Esophagus (tissue), 2 donors: Measurements from ENCODE around the gene MRPL50. TPM values are rescaled to one million over a fixed set of nuclear protein-coding genes. Genes with fewer than 3 reads are reported as not detected.

ENCODE experiments used
- H3K27ac ChIP-seq, 2 donors: one replicate each; pipeline ENCODE4 v1.5.1; 2013; ENCODE audit warnings: low read depth in 2 of 2, mild to moderate bottlenecking in 2 of 2, inconsistent platforms in 1 of 2, low read length in 1 of 2, moderate library complexity in 1 of 2
- H3K27me3 ChIP-seq, 2 donors: one replicate each; pipeline ENCODE4 v1.6.1; 2013; ENCODE audit warnings: low read length in 2 of 2, control low read depth in 1 of 2, mild to moderate bottlenecking in 1 of 2; ENCODE audit not compliant: insufficient read depth in 2 of 2, control insufficient read depth in 1 of 2
- H3K36me3 ChIP-seq, 2 donors: one replicate each; pipeline ENCODE4 v1.6.1; 2013; ENCODE audit warnings: low read length in 1 of 2; ENCODE audit not compliant: control insufficient read depth in 2 of 2, insufficient read depth in 2 of 2
- H3K4me1 ChIP-seq, 2 donors: one replicate each; pipeline ENCODE4 v1.6.1; 2013; ENCODE audit warnings: low read length in 1 of 2; ENCODE audit not compliant: control insufficient read depth in 2 of 2, insufficient read depth in 2 of 2
- H3K4me3 ChIP-seq, 2 donors: one replicate each; pipeline ENCODE4 v1.5.1; 2013; ENCODE audit warnings: low read length in 2 of 2, mild to moderate bottlenecking in 2 of 2, low read depth in 1 of 2, moderate library complexity in 1 of 2
- H3K9me3 ChIP-seq, 2 donors: one replicate each; pipeline ENCODE4 v1.6.1; 2013; ENCODE audit warnings: mild to moderate bottlenecking in 2 of 2, low read depth in 1 of 2, low read length in 1 of 2, moderate library complexity in 1 of 2; ENCODE audit not compliant: control insufficient read depth in 2 of 2, insufficient read depth in 1 of 2
- whole genome bisulfite sequencing, 2 donors: extraction: QIAGEN DNeasy Blood & Tissue Kit; methylation state at CpG; one replicate each; pipeline ENCODE4 v1.1.7; 2013; 5-methylcytosine and 5-hydroxymethylcytosine counted together
- polyA plus RNA-seq, 2 donors: library from polyadenylated mRNA; stranded (reverse); fragments of 200-250 nt; gene quantifications; one replicate each; pipeline ENCODE4 v1.2.3, GENCODE V29; 2013
- donor health status: healthy with polysubstance abuse.
- donor health status: Bipolar disorder and iron deficiency.

Gene MRPL50
- polyA plus RNA-seq, 2 donors: 5.0 to 6.6 TPM

GRCh38 chr9:101383361-101383760, 15.1 kb downstream of the MRPL50 start:
- 84 to 87% methylated on average over 2 of the region's 2 CpGs for WGBS, 2 donors
- H3K4me1 ChIP-seq: no peaks in the 10 kb centered on the region
- H3K36me3 ChIP-seq: no peaks in the 10 kb centered on the region
- no peak overlapping the region for H3K4me3 ChIP-seq
- H3K27ac ChIP-seq: no peak overlapping the region
- no peaks in the 10 kb centered on the region for H3K9me3 ChIP-seq
- H3K27me3 ChIP-seq: no peaks in the 10 kb centered on the region

GRCh38 chr9:101381833-101382342, 16.5 kb downstream of the MRPL50 start:
- no peaks in the 10 kb centered on the region for H3K27me3 ChIP-seq
- no peaks in the 10 kb centered on the region for H3K36me3 ChIP-seq
- no peak overlapping the region for H3K4me3 ChIP-seq
- no peaks in the 10 kb centered on the region for H3K4me1 ChIP-seq
- no peak overlapping the region for H3K27ac ChIP-seq
- no peaks in the 10 kb centered on the region for H3K9me3 ChIP-seq
- 87 to 89% methylated on average over 2 of the region's 2 CpGs for WGBS, 2 donors

DNA sequence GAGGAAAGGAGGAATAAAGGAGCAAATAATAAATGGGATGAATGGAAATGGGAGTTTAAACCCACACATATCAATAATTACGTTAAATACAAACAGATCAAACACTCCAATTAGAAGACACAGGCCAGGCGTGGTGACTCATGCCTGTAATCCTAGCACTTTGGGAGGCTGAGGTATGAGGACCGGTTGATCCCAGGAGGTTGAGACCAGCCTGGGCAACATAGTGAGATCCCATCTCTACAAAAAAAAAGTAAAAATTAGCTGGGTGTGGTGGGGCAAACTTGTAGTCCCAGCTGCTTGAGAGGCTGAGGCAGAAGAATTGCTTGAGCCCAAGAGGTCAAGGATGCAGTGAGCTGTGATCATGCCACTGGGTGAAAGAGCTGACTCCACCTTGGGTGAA, 17.3 kb downstream of the MRPL50 start:
- no peaks in the 10 kb centered on the region for H3K9me3 ChIP-seq
- H3K27ac ChIP-seq: no peak overlapping the region
- no peak overlapping the region for H3K4me3 ChIP-seq
- no peaks in the 10 kb centered on the region for H3K27me3 ChIP-seq
- 93 to 96% methylated on average over 3 of the region's 3 CpGs for WGBS, 2 donors
- H3K36me3 ChIP-seq: no peaks in the 10 kb centered on the region
- no peaks in the 10 kb centered on the region for H3K4me1 ChIP-seq

DNA sequence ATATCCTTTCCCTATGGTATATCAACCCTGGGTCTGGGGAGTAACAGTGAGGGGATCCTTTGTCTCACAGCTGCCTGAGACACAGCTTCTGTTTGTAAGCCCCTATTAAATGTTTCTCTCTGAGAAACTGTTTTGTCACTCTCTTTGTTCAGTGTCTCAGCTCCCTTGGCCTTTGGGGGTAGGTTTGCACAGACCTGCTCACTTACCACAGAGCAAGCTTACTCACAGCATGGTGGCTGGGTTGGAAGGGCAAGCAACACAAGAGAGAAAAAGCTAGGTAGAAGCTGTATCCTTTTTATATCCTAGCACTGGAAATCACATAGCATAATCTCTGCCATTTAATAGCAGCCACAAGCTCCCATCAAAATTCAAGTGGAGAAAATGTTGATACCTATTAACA, 18.1 kb downstream of the MRPL50 start:
- Histone ChIP-seq H3K36me3 (no peaks in the 10 kb centered on the region), H3K4me1 (no peaks in the 10 kb centered on the region), H3K27ac (no peak overlapping the region), H3K27me3 (no peaks in the 10 kb centered on the region), H3K9me3 (no peaks in the 10 kb centered on the region), H3K4me3 (no peak overlapping the region)

- no peaks in the 10 kb centered on the region for H3K27me3 ChIP-seq
Measured at GRCh38 chr9:101376111-101376848, 22.1 kb downstream of the MRPL50 start.

DNA sequence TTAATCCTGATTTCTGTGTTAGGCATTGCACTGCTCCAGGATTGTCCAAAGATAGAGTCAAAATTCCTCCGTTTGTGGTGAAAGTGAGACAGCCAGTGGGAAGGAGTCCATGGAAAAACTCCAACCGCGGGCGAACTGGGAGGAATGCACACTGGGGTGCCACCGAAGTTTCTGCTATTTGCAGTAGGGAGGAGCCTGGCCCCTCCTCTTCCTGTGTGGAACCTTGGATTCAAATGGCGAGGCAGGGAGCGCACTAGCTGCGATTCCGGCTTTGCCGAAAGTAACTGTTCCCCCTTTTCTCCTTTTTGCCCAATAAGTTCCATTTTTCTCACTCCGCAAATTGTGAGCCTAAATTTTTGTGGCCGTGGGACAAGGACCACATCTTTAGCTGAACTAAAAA, 22.9 kb downstream of the MRPL50 start:
- Histone ChIP-seq H3K36me3 (no peaks in the 10 kb centered on the region), H3K4me3 (no peak overlapping the region), H3K9me3 (no peaks in the 10 kb centered on the region), H3K27ac (no peak overlapping the region), H3K4me1 (no peaks in the 10 kb centered on the region), H3K27me3 (no peaks in the 10 kb centered on the region)
- 94% methylated on average over 12 of the region's 12 CpGs for WGBS, 2 donors

More at GRCh38 chr9:101376111-101376848, 22.1 kb downstream of the MRPL50 start:
- H3K9me3 ChIP-seq: no peaks in the 10 kb centered on the region
- no peak overlapping the region for H3K4me3 ChIP-seq
- H3K4me1 ChIP-seq: no peaks in the 10 kb centered on the region
- 48 to 65% methylated on average over 6 of the region's 6 CpGs for WGBS, 2 donors
- no peaks in the 10 kb centered on the region for H3K36me3 ChIP-seq
- no peak overlapping the region for H3K27ac ChIP-seq

DNA sequence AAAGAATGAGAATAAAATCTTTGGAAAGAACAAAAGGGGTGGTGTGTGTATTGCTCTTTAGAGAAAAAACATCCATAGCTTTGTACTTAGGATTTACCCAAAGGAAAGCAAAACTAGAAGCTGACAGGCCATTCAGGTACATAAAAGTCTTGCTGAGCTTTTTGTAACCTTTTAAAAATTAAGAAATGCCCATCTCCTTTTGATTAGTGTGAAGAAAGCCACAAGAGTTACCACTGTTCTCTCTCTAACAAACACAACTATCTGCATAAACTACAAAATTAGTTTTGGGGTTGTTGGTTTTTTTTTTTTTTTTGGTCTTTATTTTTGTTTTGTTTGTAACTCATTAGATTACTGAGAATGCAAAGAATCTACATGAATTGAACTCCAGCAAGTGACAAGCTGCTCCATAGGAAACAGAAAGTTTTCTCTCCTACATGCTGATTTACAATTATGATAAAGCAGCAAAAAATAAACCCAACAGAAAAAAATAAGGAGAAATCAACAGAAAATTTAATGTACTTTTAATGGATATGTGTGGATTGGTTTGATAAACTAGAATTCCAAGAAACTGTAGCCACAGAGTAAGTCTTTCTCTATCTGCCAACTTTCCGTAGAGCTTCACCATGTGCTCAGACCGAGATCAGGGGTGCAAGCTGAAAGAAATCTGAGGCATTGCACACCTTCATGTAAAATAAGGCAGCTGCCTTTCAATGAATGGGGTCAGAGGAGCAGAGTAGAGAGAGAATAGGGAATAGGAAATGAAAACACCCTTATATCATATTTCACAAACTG, 25.9 kb downstream of the MRPL50 start:
- Histone ChIP-seq H3K4me1 (no peaks in the 10 kb centered on the region), H3K27me3 (no peaks in the 10 kb centered on the region)
- WGBS, 2 donors: 62 to 76% methylated on average over 2 of the region's 2 CpGs

DNA sequence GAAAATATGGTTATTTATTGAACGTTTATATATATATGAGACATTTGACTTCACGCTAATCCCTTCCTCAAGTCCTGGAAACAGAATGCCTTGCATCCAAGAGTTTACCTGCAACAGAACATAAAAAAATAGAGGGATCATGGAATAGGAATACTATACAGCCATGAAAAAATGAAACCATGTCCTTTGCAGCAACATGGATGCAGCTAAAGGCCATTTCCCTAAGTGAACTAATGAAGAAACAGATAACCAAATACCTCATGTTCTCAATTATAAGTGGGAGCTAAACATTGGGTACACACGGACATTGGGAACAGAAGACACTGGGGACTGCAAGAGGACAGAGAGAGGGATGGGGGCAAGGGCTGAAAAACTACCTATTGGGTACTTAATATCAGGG, 26.6 kb downstream of the MRPL50 start:
- H3K27ac ChIP-seq: no peak overlapping the region
- no peaks in the 10 kb centered on the region for H3K4me1 ChIP-seq
- H3K9me3 ChIP-seq: no peaks in the 10 kb centered on the region
- no peaks in the 10 kb centered on the region for H3K27me3 ChIP-seq
- H3K36me3 ChIP-seq: no peaks in the 10 kb centered on the region
- no peak overlapping the region for H3K4me3 ChIP-seq
- WGBS, 2 donors: 90 to 94% methylated on average over 3 of the region's 3 CpGs

More for the DNA sequence above, 25.9 kb downstream of the MRPL50 start:
- Histone ChIP-seq H3K27ac (no peak overlapping the region), H3K4me3 (no peak overlapping the region), H3K9me3 (no peaks in the 10 kb centered on the region), H3K36me3 (no peaks in the 10 kb centered on the region)

DNA sequence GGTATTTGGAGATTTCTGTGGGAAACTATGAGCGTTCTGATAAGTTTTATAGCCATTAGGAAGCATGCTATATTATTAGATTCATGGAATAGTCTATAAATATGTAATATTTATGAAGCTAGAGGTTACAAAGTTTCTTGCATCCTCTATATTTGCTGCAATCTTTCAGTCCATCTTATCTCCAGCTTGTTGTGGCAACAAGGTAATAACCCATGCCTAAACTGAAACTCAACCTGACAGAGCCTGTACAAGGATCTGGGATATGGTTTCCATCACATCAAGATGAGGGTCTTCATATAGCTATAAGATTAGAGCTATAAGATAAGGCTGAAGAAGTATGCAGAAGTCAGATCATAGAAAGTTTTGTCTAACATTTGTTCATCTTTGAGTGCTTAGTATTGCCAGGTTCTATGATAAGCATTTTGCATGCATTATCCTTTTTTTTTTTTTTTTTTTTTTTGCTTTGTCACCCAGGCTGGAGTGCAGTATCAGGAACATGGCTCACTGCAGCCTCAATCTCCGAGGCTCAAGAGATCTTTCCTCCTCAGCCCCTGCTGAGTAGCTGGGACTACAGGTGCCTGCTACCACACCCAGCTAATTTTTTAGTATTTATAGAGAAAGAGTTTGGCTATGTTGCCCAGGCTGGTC, 28.4 kb downstream of the MRPL50 start:
- 74 to 76% methylated on average over 2 of the region's 2 CpGs for WGBS, 2 donors
- no peak overlapping the region for H3K27ac ChIP-seq
- H3K27me3 ChIP-seq: no peaks in the 10 kb centered on the region
- no peaks in the 10 kb centered on the region for H3K9me3 ChIP-seq
- no peaks in the 10 kb centered on the region for H3K36me3 ChIP-seq
- H3K4me3 ChIP-seq: no peak overlapping the region
- no peaks in the 10 kb centered on the region for H3K4me1 ChIP-seq
